CD4-positive, alpha-beta T cell treated with Interleukin-6 for 4 hours (primary cell): ENCODE data around the gene TLE3.

Experiments
- DNase-seq: peaks from one replicate; pipeline ENCODE4 v3.0.0-alpha.2; 2020; ENCODE audit warnings: mixed read lengths

TLE3 gene

GRCh38 chr15:70047386-70048197 lies 50.1 kb downstream of the TLE3 start:
- DNase-seq: no peak

GRCh38 chr15:70046679-70047369 lies 50.9 kb downstream of the TLE3 start:
- DNase-seq: no peak

- no peak for DNase-seq
These were observed 52.7 kb downstream of the TLE3 start for GRCh38 chr15:70045045-70045444.

GRCh38 chr15:70044168-70044567 lies 53.5 kb downstream of the TLE3 start:
- DNase-seq: no peak

GRCh38 chr15:70043590-70043989 lies 54.1 kb downstream of the TLE3 start:
- no peak for DNase-seq

- no peak for DNase-seq
These were observed 55.0 kb downstream of the TLE3 start for GRCh38 chr15:70042553-70043214.

GRCh38 chr15:70039917-70040316 lies 57.8 kb downstream of the TLE3 start:
- no peak for DNase-seq

GRCh38 chr15:70038730-70039392 lies 58.9 kb downstream of the TLE3 start:
- no peak for DNase-seq

GRCh38 chr15:70037292-70037640 lies 60.5 kb downstream of the TLE3 start:
- DNase-seq: no peak

- DNase-seq: no peak
These were observed 61.0 kb downstream of the TLE3 start for GRCh38 chr15:70036585-70037291.

GRCh38 chr15:70035719-70036077 lies 62.0 kb downstream of the TLE3 start:
- DNase-seq: no peak

- DNase-seq: no peak
These were observed 62.5 kb downstream of the TLE3 start for GRCh38 chr15:70035051-70035718.

GRCh38 chr15:70034596-70034995 lies 63.1 kb downstream of the TLE3 start:
- no peak for DNase-seq

- DNase-seq: no peak
These were observed 63.6 kb downstream of the TLE3 start for GRCh38 chr15:70034141-70034540.

- no peak for DNase-seq
These were observed 64.1 kb downstream of the TLE3 start for GRCh38 chr15:70033529-70034140.

GRCh38 chr15:70033109-70033508 lies 64.6 kb downstream of the TLE3 start:
- DNase-seq: no peak

GRCh38 chr15:70032509-70032908 lies 65.2 kb downstream of the TLE3 start:
- no peak for DNase-seq

- no peak for DNase-seq
These were observed 66.0 kb downstream of the TLE3 start for GRCh38 chr15:70031713-70032112.

GRCh38 chr15:70031261-70031660 lies 66.5 kb downstream of the TLE3 start:
- DNase-seq: no peak

GRCh38 chr15:70030851-70031250 lies 66.9 kb downstream of the TLE3 start:
- DNase-seq: no peak

GRCh38 chr15:70029297-70029701 lies 68.4 kb downstream of the TLE3 start:
- no peak for DNase-seq

GRCh38 chr15:70027518-70027917 lies 70.2 kb downstream of the TLE3 start:
- no peak for DNase-seq
